Measurements from ENCODE around the gene PAH.

GRCh38 chr12:102862486-102862885, 54.6 kb downstream of the PAH start:
- TF ChIP-seq CTCF (IDR thresholded peaks at IDR 0.05) (no peak), POLR2A (IDR thresholded peaks at IDR 0.05) (no peak), EP300 (IDR thresholded peaks at IDR 0.05) (no peak)
